ENCODE measurements around the gene ITGAD. TPM values are rescaled to one million over a fixed set of nuclear protein-coding genes. Genes with fewer than 3 reads are reported as not detected.

The ITGAD gene
- total RNA-seq, 2 experiments from 2014 or later: 0.09 to 0.23 TPM

DNA sequence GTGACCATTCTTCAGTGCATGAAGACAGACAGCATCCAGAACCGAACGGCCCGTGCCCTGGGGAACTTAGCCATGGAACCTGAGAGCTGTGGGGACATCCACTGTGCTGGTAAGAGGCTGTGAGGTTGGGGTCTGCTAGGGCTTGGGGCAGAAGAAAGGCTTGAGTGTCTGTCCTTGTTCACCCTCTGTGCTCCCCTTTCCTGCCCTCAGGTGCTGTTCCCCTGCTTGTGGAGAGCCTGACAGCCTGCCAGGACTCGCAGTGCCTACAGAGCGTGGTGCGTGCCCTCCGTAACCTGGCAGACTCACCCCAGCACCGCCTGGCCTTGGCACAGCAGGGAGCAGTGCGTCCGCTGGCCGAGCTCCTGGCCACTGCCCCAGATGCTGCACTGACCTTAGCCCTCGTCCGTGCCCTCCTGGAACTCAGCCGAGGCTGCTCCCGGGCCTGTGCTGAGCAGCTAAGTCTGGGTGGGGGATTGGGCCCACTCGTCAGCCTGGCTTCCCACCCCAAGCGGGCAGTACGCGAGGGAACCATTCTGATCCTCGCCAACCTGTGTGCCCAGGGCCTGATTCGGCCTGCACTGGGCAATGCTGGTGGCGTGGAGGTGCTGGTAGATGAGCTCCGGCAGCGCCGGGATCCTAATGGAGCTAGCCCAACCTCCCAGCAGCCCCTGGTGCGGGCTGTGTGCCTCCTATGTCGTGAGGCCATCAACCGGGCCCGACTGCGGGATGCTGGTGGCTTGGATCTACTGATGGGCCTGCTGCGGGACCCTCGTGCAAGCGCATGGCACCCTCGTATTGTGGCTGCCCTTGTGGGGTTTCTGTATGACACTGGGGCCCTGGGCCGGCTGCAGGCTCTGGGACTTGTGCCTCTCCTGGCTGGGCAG, 69.0 kb downstream of the ITGAD start:
- H3K9me3 Mint-ChIP-seq (ENCODE audit: low read depth): no peaks in the 10 kb centered on the region
- no peak for DNase-seq
- CTCF ChIA-PET: interaction anchor here (2.3 to 7.9 kb wide), 3 partner anchors 14 to 405 kb away, joined by 8 to 74 read pairs (median 36); a partner anchor contains a TSS
- H3K4me3 Mint-ChIP-seq: no peak overlapping the region
- peaks cover 32% of the 10 kb centered on the region for H3K4me1 Mint-ChIP-seq
- H3K27me3 Mint-ChIP-seq: no peaks in the 10 kb centered on the region
- H3K36me3 Mint-ChIP-seq: peaks cover 24% of the 10 kb centered on the region
- H3K27ac Mint-ChIP-seq: no peak overlapping the region
- no peak for ATAC-seq

GRCh38 chr16:31464348-31464769, 71.2 kb downstream of the ITGAD start:
- Mint-ChIP-seq H3K27me3 (no peaks in the 10 kb centered on the region), H3K36me3 (peaks cover 18% of the 10 kb centered on the region), H3K9me3 (ENCODE audit: low read depth) (no peaks in the 10 kb centered on the region), H3K4me1 (peaks cover 34% of the 10 kb centered on the region), H3K27ac (no peak overlapping the region), H3K4me3 (no peak overlapping the region)
- DNase-seq: no peak
- CTCF ChIA-PET: interaction anchor here (0.6 to 1.2 kb wide), 2 partner anchors 39 to 405 kb away, joined by 3 read pairs; no protein-coding TSS in a partner anchor
- ATAC-seq: no peak

DNA sequence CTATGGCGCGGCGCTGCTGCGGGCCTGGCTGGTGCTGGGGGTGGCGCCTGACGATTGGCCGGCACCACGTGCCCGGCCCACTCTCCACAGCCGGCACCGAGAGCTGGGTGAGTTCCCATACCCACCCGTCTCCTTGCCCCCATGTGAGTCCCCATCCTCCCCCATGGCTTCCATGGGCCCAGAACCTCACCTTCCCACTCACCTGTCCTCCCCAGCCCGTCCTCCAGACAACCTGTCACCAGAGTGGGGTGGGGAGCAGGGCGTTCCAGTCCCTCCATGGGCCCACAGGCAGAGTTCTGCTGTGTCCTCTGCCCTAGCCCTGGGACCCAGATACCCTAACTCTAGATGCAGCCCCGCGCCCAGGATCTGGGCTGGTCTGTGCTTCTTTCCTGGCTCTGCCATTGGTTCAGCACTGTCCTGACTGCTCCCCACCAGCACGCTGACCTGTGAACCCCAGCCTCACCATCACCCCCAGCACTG, 71.7 kb downstream of the ITGAD start:
- CTCF ChIA-PET: no interaction called here
- H3K36me3 Mint-ChIP-seq: peaks cover 18% of the 10 kb centered on the region
- DNase-seq (no peak), ATAC-seq (no peak)
- no peak overlapping the region for H3K27ac Mint-ChIP-seq
- no peaks in the 10 kb centered on the region for H3K27me3 Mint-ChIP-seq
- H3K4me3 Mint-ChIP-seq: no peak overlapping the region
- peaks cover 34% of the 10 kb centered on the region for H3K4me1 Mint-ChIP-seq
- H3K9me3 Mint-ChIP-seq (ENCODE audit: low read depth): no peaks in the 10 kb centered on the region

- Mint-ChIP-seq H3K4me1 (peaks cover 24% of the 10 kb centered on the region), H3K4me3 (no peak overlapping the region), H3K27ac (no peak overlapping the region), H3K9me3 (ENCODE audit: low read depth) (no peaks in the 10 kb centered on the region), H3K27me3 (peaks cover 4% of the 10 kb centered on the region), H3K36me3 (peaks cover 18% of the 10 kb centered on the region)
- ATAC-seq (no peak), DNase-seq (no peak)
- CTCF ChIA-PET: no interaction called here
Measured at GRCh38 chr16:31465788-31466370, 72.7 kb downstream of the ITGAD start.

DNA sequence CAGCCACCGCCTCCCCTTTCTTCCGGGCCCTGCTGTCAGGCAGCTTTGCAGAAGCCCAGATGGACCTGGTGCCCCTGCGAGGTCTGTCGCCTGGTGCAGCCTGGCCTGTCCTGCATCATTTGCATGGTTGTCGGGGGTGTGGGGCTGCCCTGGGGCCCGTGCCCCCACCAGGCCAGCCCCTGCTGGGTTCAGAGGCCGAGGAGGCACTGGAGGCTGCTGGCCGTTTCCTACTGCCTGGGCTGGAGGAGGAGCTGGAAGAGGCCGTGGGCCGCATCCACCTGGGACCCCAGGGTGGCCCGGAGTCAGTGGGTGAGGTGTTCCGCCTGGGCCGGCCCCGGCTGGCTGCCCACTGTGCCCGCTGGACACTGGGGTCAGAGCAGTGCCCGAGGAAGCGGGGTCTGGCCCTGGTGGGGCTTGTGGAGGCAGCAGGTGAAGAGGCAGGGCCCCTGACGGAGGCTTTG, 73.3 kb downstream of the ITGAD start:
- ATAC-seq: no peak
- no peak overlapping the region for H3K4me3 Mint-ChIP-seq
- peaks cover 18% of the 10 kb centered on the region for H3K36me3 Mint-ChIP-seq
- H3K4me1 Mint-ChIP-seq: peaks cover 18% of the 10 kb centered on the region
- H3K9me3 Mint-ChIP-seq (ENCODE audit: low read depth): no peaks in the 10 kb centered on the region
- DNase-seq: no peak
- CTCF ChIA-PET: no interaction called here
- peak overlapping the region; percentile 75 for H3K27ac Mint-ChIP-seq
- H3K27me3 Mint-ChIP-seq: peaks cover 9% of the 10 kb centered on the region

GRCh38 chr16:31467151-31467773, 74.1 kb downstream of the ITGAD start:
- peaks cover 18% of the 10 kb centered on the region for H3K4me1 Mint-ChIP-seq
- H3K27me3 Mint-ChIP-seq: peaks cover 13% of the 10 kb centered on the region
- H3K9me3 Mint-ChIP-seq (ENCODE audit: low read depth): no peaks in the 10 kb centered on the region
- H3K27ac Mint-ChIP-seq: peak overlapping the region; percentile 75
- ATAC-seq (peak; percentile 63), DNase-seq (no peak)
- H3K4me3 Mint-ChIP-seq: no peak overlapping the region
- CTCF ChIA-PET: no interaction called here
- H3K36me3 Mint-ChIP-seq: peaks cover 18% of the 10 kb centered on the region

GRCh38 chr16:31467858-31468257, 74.7 kb downstream of the ITGAD start:
- peaks cover 17% of the 10 kb centered on the region for H3K36me3 Mint-ChIP-seq
- DNase-seq (no peak), ATAC-seq (no peak)
- H3K27ac Mint-ChIP-seq: peak overlapping the region; percentile 50
- H3K9me3 Mint-ChIP-seq (ENCODE audit: low read depth): no peaks in the 10 kb centered on the region
- H3K4me1 Mint-ChIP-seq: peaks cover 24% of the 10 kb centered on the region
- CTCF ChIA-PET: interaction anchor here (1.5 to 2.3 kb wide), 2 partner anchors 8 to 401 kb away, joined by 3 to 14 read pairs; partner anchors contain the start of gene ARMC5
- peaks cover 19% of the 10 kb centered on the region for H3K27me3 Mint-ChIP-seq
- no peak overlapping the region for H3K4me3 Mint-ChIP-seq

GRCh38 chr16:31470615-31471014, 77.5 kb downstream of the ITGAD start:
- no peak overlapping the region for H3K27ac Mint-ChIP-seq
- ATAC-seq (no peak), DNase-seq (no peak)
- peaks cover 4% of the 10 kb centered on the region for H3K36me3 Mint-ChIP-seq
- peaks cover 25% of the 10 kb centered on the region for H3K4me1 Mint-ChIP-seq
- H3K27me3 Mint-ChIP-seq: peaks cover 32% of the 10 kb centered on the region
- CTCF ChIA-PET: interaction anchor here (1.9 kb wide), 1 partner anchor 10 kb away, joined by 7 read pairs; no protein-coding TSS in a partner anchor
- H3K4me3 Mint-ChIP-seq: no peak overlapping the region
- H3K9me3 Mint-ChIP-seq (ENCODE audit: low read depth): no peaks in the 10 kb centered on the region

DNA sequence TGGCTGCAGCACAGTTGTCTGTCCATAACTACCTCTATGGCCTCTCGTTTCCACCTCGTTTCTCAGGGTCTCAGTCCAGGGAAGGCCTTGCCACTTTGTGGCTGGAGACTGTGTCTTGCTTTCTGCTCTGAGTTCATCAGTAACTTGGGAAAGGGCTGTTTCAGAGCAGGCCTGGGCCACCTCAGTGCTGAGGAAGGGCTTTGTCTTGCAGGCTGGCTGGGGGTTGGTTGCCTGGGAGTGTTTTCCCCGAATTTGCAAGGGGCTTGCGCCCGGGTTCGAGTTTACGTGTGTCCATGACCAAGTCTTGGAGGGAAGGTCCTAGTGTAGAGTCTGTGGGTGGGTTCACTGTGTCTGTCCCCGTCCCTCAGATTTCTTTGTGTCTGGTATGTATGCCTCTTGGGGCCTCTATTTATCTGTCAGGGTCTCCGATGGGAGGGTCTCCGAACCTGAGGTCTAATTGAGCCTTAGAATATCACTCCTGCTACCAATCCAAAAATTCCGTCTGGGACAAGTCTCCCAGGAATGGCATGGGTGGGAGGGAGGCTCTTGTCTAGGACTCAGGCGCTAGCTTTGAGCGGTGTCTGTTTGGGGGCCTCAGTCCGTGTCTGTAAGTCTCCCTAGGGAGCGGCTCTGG, 78.2 kb downstream of the ITGAD start:
- no peak overlapping the region for H3K27ac Mint-ChIP-seq
- peaks cover 3% of the 10 kb centered on the region for H3K36me3 Mint-ChIP-seq
- no peak overlapping the region for H3K4me3 Mint-ChIP-seq
- H3K4me1 Mint-ChIP-seq: peaks cover 29% of the 10 kb centered on the region
- H3K9me3 Mint-ChIP-seq (ENCODE audit: low read depth): no peaks in the 10 kb centered on the region
- ATAC-seq: no peak
- no peak for DNase-seq
- H3K27me3 Mint-ChIP-seq: peaks cover 39% of the 10 kb centered on the region
- CTCF ChIA-PET: interaction anchor here (1.9 kb wide), 1 partner anchor 11 kb away, joined by 7 read pairs; no protein-coding TSS in a partner anchor

DNA sequence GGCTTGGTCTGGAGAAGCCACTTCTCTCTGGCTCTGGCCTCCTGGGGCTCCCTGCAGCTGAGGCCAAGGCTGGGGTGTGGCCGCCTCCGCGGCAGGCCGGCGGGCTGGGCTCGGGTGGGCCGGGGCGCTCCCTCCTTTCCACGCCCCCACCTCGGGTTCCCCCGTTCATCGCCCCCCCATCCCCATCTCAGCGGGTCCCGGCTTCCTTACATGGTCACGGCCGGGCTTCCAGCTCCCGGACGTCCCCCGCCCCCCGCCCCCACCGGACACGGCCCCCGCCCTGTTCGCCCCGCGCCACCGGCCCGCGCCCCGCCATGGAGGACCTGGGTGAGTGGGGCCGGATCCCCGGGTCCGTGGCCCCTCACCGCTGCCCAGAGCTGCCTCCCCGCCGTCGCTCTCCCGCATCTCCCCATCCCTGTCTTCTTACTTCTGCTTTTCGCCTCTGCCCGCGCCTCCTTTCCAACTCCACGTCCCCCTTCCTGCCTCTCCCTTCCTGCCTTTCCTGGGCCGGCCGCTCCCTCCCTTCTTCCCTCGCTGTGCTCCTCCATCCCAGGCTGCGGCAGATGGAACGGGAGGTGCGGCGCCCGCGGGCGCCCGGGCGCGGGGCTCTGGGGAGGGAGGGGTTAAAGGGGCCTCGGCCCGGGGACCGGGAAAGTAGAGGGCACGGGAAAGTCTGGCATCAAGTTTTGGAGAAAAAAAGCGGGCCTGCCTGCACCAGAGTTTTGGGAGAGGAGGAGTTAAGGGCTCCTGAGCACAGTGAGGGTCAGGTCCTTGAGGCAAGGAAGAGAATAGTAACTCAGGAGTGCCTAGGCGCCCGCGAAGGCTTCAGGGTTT, 79.0 kb downstream of the ITGAD start, which contains the start of gene TGFB1I1:
TGFB1I1 (plus strand) TSS at position 278 of the 834 bp plus-strand sequence; CDS start at position 315, 37 bp downstream.
- Mint-ChIP-seq H3K4me3 (peak within 1 kb of the TSS; percentile 47), H3K27me3 (peaks cover 39% of the 10 kb centered on the region), H3K36me3 (peaks cover 1% of the 10 kb centered on the region), H3K9me3 (ENCODE audit: low read depth) (no peaks in the 10 kb centered on the region), H3K27ac (no peak within 1 kb of the TSS), H3K4me1 (peaks cover 25% of the 10 kb centered on the region)
- CTCF ChIA-PET: interaction anchor here (1.9 kb wide), 1 partner anchor 12 kb away, joined by 7 read pairs; no protein-coding TSS in a partner anchor
- ATAC-seq: no peak
- DNase-seq: no peak

- ATAC-seq (peak; percentile 29), DNase-seq (peak; percentile 62)
- CTCF ChIA-PET: no interaction called here
- Mint-ChIP-seq H3K4me3 (peak overlapping the region; percentile 47), H3K27ac (no peak overlapping the region), H3K36me3 (no peaks in the 10 kb centered on the region), H3K4me1 (peaks cover 19% of the 10 kb centered on the region), H3K9me3 (ENCODE audit: low read depth) (no peaks in the 10 kb centered on the region), H3K27me3 (peaks cover 42% of the 10 kb centered on the region)
Measured at GRCh38 chr16:31472709-31473203, 79.6 kb downstream of the ITGAD start.
